Upper lobe of left lung (tissue), 4 donors: ENCODE data around the gene WDR81.

Source experiments
- CTCF ChIP-seq, 6 experiments: fragments of 450-650 bp in 4 of 6; fragments of 200-600 bp in 2 of 6; sonication (generic) in 2 of 6; IDR thresholded peaks; one replicate each; pipeline ENCODE4 v1.5.1; 2016 to 2019; ENCODE audit warnings: antibody characterized with exemption in 6 of 6
- EP300 ChIP-seq, 4 donors: sonication (generic); formaldehyde crosslinking; IDR thresholded peaks; one replicate each; pipeline ENCODE4 v1.5.1; 2017; ENCODE audit warnings: antibody characterized with exemption in 4 of 4, control low read depth in 2 of 4
- POLR2A ChIP-seq, 4 donors: fragments of 450-650 bp; IDR thresholded peaks; one replicate each; pipeline ENCODE4 v1.5.1; 2016 to 2017; ENCODE audit warnings: antibody characterized with exemption in 4 of 4, mild to moderate bottlenecking in 2 of 4
- POLR2AphosphoS5 ChIP-seq, 2 donors: sonication (generic); formaldehyde crosslinking; IDR thresholded peaks; one replicate each; pipeline ENCODE4 v1.5.1; 2017; ENCODE audit warnings: antibody characterized with exemption in 2 of 2

GRCh38 chr17:1762233-1762900 lies 37.9 kb downstream of the WDR81 start:
- no peak for TF ChIP-seq CTCF (IDR thresholded peaks at IDR 0.05)
- peak in 1 of 2 donors; percentile 9 for TF ChIP-seq POLR2AphosphoS5 (IDR thresholded peaks at IDR 0.05)
- no peak for TF ChIP-seq EP300 (IDR thresholded peaks at IDR 0.05)
- peak in 1 of 4 donors; percentile 8 for TF ChIP-seq POLR2A (IDR thresholded peaks at IDR 0.05)
